ENCODE results near the gene ASPM.

Gene ASPM

DNA sequence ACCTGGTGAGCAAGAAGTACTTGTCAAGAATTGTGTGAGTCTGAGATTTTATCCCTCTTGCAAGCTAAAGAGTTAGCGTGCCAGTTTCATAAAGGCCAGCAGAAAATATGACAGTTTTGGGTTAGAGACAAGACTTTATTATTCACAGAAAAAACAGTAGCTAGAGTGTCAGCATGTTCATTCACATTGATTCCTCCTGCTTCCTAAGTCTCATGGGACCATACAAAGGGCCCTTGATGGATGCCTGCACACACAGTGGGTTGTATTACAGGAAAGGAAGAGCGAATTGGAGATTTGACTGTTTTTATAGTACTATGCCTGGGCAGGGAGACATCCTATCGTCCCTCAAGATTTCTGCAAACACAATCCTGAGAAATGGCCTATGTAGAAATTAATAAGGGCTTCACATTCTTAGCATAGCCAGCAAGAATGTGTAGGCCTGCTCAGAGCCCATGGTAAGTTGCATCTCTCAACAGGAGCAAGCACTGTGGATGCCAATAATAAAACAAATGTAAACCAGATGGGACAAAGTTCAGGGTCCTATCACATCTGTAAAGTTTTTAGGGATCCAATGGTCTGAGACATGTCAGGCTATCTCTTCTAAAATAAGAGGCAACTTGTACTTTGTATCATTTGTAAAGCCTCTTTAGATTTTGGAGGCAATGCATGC, 4.0 kb upstream of the ASPM start:
- Mint-ChIP-seq H3K36me3 (ENCODE audit: low read depth) (no peaks in the 10 kb centered on the region), H3K4me3 (no peak overlapping the region), H3K27me3 (ENCODE audit: low read depth) (no peaks in the 10 kb centered on the region), H3K27ac (no peak overlapping the region), H3K9me3 (no peaks in the 10 kb centered on the region), H3K4me1 (no peaks in the 10 kb centered on the region)
- TF ChIP-seq, protein P1, sequence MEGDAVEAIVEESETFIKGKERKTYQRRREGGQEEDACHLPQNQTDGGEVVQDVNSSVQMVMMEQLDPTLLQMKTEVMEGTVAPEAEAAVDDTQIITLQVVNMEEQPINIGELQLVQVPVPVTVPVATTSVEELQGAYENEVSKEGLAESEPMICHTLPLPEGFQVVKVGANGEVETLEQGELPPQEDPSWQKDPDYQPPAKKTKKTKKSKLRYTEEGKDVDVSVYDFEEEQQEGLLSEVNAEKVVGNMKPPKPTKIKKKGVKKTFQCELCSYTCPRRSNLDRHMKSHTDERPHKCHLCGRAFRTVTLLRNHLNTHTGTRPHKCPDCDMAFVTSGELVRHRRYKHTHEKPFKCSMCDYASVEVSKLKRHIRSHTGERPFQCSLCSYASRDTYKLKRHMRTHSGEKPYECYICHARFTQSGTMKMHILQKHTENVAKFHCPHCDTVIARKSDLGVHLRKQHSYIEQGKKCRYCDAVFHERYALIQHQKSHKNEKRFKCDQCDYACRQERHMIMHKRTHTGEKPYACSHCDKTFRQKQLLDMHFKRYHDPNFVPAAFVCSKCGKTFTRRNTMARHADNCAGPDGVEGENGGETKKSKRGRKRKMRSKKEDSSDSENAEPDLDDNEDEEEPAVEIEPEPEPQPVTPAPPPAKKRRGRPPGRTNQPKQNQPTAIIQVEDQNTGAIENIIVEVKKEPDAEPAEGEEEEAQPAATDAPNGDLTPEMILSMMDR (IDR thresholded peaks at IDR 0.05; ENCODE audit: unreplicated experiment in 3 of 3) = no peak

DNA sequence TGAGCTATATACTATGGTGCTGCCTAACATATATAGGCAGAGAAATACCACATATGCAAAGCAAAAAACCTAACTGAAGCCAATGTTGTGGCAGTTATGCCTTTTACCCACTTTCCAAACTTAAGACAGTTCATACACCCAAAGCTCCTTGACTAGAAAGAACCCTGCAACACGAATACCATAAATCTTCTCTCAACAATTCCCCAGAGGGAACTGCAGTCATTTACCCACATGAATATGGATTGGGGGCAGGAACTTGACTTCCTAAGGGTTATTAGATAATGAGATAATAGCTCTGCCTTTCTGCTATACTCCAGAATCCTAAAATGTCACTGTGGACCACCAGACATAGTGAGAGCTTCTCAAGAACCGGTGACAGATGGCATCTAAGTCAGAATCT, 2.9 kb upstream of the ASPM start:
- no peak overlapping the region for H3K27ac Mint-ChIP-seq
- no peaks in the 10 kb centered on the region for H3K36me3 Mint-ChIP-seq (ENCODE audit: low read depth)

DNA sequence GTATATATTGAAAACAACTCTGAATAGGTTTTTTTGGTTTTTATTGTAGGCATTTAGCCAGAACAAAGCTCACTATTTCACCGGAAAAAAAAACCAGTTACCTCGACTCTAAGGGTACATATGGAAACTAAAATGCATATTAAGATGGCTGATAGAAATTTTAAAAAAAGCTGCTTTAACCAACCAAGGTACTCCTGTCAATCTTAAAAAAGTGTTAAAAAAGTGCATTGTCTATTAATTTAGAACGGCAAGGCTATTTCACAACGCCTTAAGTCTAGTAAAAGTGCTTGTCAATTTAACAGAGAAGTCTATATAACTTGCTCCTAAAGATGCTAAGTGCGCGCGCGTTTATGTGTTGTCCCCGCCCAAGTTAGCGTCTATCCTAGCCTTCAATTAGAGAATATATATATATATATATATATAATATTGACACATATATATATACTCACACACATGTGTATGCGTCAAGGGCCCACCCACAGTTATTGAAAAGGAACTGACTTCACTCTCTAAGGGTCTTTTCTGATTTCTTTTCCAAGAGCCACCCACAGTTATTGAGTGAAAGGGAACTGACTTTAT, 934 bp downstream of the ASPM start:
- Mint-ChIP-seq H3K4me3 (peak overlapping the region; percentile 88 to 93 (median 90)), H3K27ac (peak overlapping the region in 2 of 3 experiments; percentile 80 to 88), H3K36me3 (ENCODE audit: low read depth) (peaks cover 12% of the 10 kb centered on the region), H3K27me3 (ENCODE audit: low read depth) (no peaks in the 10 kb centered on the region), H3K9me3 (no peaks in the 10 kb centered on the region), H3K4me1 (peaks cover 13% of the 10 kb centered on the region)
- TF ChIP-seq, protein P1 (IDR thresholded peaks at IDR 0.05; ENCODE audit: unreplicated experiment in 3 of 3) = no peak

More for the DNA sequence above, 2.9 kb upstream of the ASPM start:
- peak overlapping the region in 2 of 3 experiments; percentile 48 to 52 for H3K4me3 Mint-ChIP-seq
- H3K9me3 Mint-ChIP-seq = no peaks in the 10 kb centered on the region
- H3K27me3 Mint-ChIP-seq (ENCODE audit: low read depth) = no peaks in the 10 kb centered on the region
- TF ChIP-seq, protein P1 (IDR thresholded peaks at IDR 0.05; ENCODE audit: unreplicated experiment in 3 of 3) = no peak
- peaks cover 5% of the 10 kb centered on the region for H3K4me1 Mint-ChIP-seq

DNA sequence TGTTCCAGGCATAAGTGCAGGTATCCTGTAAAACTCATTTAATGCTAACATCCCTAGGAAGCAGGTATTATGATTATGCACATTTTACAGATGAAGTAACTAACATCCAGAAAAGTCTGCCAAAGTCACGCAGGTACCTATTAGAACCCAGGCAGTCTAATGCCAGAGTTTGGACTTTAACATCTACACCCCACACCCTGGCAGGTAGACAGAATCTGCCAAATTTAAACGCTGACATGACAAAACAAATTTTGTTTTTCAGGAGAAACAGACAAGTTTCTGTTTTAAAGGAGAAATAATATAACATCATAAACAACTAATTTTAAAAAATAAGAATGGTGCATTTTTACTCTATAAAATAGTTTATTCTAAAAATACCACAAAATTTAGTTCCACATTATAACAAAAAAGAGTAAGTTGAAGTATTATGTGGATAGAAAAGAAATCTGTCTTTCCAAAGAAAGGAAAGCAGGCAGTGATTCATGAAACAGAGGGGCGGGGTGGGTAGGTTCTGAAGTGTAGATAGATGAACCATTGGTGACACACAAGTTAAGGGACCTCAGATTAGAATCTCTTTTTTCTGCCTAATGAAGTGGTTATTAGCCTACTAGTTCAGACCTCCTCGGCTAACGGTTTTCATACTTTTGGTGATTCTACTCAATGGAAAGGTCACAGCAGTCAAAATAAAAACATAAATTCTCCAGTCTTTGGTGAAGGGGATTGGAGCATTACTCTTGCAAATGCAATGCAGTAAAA, 1.7 kb downstream of the ASPM start:
- TF ChIP-seq, protein P1 (IDR thresholded peaks at IDR 0.05; ENCODE audit: unreplicated experiment in 3 of 3) = no peak
- H3K4me3 Mint-ChIP-seq = peak overlapping the region; percentile 88 to 93 (median 90)
- H3K36me3 Mint-ChIP-seq (ENCODE audit: low read depth) = peaks cover 12% of the 10 kb centered on the region
- peaks cover 20% of the 10 kb centered on the region for H3K4me1 Mint-ChIP-seq
- H3K27me3 Mint-ChIP-seq (ENCODE audit: low read depth) = no peaks in the 10 kb centered on the region
- H3K9me3 Mint-ChIP-seq = no peaks in the 10 kb centered on the region
- peak overlapping the region in 1 of 3 experiments; percentile 8 for H3K27ac Mint-ChIP-seq

DNA sequence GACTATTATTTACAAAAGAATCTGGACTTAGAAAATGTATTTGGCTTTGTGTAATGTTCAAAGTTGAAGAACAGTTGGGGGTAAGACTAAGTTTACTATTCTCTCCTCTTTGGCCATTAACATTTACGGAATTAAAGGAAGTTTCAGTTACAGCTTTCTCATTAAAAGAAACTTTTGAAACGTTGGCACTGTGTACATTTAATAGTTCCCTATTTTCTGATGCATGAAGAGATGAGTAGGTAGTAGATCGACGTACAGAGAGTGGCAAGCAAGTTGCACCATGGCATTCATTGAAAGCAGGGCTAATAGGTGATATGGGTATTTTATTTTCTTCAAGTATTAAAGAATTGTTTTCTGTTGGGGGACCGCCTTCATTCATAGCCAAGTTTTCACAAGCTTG, 3.2 kb downstream of the ASPM start:
- Mint-ChIP-seq H3K4me3 (peak overlapping the region in 2 of 3 experiments; percentile 22 to 55), H3K4me1 (peaks cover 20% of the 10 kb centered on the region), H3K27me3 (ENCODE audit: low read depth) (no peaks in the 10 kb centered on the region), H3K36me3 (ENCODE audit: low read depth) (peaks cover 12% of the 10 kb centered on the region), H3K27ac (no peak overlapping the region), H3K9me3 (no peaks in the 10 kb centered on the region)
- TF ChIP-seq, protein P1 (IDR thresholded peaks at IDR 0.05; ENCODE audit: unreplicated experiment in 3 of 3) = no peak
